Measurements from ENCODE around the gene HCN3.
A peak's percentile ranks its signal among the peaks of the same experiment; 100 is the strongest.
"Not testable (repeated sequence)": the region's sequence is repeated elsewhere in the genome, so short reads cannot be mapped to it uniquely, and the experiment has no call there.

Gene HCN3

DNA sequence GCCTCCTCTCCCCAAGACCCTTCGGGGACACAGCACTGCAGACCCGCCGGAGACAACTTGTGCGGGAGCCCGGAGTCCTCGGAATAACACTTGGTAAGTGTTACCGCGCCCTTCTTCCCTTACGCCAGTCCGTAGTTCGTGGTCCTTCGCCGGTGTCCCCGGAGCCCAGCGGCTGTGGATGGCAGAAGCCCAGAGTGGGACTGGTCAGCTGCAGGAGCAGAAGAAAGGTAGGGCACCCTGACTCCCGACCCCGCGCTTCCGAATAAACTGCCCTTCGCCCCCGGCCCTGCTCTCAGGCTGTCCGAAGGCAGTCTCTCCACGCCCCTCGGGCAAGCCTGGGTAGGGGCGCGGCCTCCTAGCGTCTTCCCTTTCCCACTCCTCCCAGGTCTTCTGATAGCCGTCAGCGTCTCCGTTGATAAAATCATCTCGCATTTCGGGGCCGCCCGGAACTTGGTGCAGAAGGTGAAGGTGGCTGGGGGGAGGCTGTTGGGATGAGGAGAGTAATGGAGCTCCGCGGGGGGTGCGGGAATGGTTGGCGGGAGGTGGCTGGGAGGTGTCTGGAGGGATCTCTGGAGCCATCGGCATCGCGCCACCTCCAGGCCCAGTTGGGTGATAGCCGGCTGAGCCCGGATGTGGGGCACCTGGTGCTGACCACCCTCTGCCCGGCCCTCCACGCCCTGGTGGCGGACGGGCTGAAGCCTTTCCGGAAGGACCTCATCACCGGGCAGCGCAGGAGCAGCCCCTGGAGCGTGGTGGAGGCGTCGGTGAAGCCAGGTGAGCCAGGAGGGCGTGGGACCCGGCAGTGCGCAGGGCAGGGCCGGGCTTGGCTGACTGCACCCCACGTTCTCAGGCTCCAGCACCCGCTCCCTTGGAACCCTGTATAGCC is 47.7 kb downstream of the HCN3 start:
- peak overlapping the region; percentile 79 for H3K27ac Mint-ChIP-seq
- H3K36me3 Mint-ChIP-seq, result peaks cover 14% of the 10 kb centered on the region

DNA sequence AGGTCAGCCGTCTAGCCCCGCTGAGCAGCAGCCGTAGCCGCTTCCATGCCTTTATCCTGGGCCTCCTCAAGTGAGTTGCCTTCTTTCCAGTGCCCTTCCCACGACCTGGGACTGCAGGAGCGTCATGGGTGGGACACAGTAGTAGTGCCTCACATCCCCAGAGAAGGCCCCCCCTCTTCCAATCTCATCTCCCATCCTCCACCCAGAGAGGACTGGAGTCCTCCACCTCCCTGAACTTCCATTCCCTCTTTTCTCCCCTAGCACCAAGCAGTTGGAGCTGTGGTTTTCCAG is 48.3 kb downstream of the HCN3 start:
- H3K4me1 Mint-ChIP-seq, result peaks cover 34% of the 10 kb centered on the region
- H3K36me3 Mint-ChIP-seq, result peaks cover 10% of the 10 kb centered on the region
- no peak overlapping the region for H3K4me3 Mint-ChIP-seq
- peak overlapping the region; percentile 79 for H3K27ac Mint-ChIP-seq
- no peaks in the 10 kb centered on the region for H3K9me3 Mint-ChIP-seq
- ATAC-seq, result no peak
- no peaks in the 10 kb centered on the region for H3K27me3 Mint-ChIP-seq

More for the DNA sequence above, 47.7 kb downstream of the HCN3 start:
- Mint-ChIP-seq H3K27me3 (no peaks in the 10 kb centered on the region), H3K4me1 (peaks cover 40% of the 10 kb centered on the region), H3K4me3 (peak overlapping the region; percentile 84), H3K9me3 (no peaks in the 10 kb centered on the region)
- peak; percentile 0 for ATAC-seq

DNA sequence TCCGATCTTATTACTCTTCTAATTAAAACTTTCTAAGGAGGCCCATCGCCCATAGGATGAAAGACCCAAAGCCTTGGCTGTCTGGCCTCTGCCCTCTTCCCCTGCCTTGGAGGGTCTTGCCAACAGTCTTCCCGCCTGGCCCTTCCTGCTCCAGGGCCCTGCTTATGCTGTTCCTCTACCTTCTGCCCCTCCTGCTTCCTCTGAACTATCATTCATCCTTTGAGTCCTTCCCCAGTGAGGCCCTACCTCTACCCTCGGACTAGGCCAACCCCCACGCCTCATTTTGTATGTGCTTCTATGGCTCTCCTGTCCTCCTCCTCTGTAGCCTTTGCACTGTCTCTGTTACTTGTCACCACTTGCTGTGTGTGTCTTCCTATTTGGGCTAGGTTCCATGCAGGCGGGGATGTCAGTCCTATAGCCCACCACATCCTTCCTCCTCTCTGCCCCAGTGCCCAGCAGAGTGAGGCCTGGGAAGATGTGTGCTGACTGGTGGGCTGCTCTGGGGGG is 48.8 kb downstream of the HCN3 start:
- peak overlapping the region; percentile 21 for H3K4me3 Mint-ChIP-seq
- H3K27ac Mint-ChIP-seq, result peak overlapping the region; percentile 4
- H3K9me3 Mint-ChIP-seq, result no peaks in the 10 kb centered on the region
- ATAC-seq, result no peak
- H3K4me1 Mint-ChIP-seq, result peaks cover 28% of the 10 kb centered on the region
- no peaks in the 10 kb centered on the region for H3K27me3 Mint-ChIP-seq
- H3K36me3 Mint-ChIP-seq, result peaks cover 13% of the 10 kb centered on the region

DNA sequence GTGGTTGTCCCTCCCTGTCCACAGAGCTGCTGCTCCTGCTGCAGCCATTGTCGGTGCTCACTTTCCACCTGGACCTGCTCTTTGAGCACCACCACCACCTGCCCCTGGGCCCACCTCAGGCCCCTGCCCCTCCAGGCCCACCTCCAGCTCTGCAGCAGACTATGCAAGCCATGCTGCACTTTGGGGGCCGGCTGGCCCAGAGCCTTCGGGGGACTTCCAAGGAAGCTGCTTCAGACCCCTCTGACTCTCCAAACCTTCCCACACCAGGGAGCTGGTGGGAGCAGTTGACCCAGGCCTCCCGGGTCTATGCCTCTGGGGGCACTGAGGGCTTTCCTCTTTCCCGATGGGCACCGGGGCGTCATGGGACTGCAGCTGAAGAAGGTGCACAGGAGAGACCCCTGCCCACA is 49.4 kb downstream of the HCN3 start:
- no peak overlapping the region for H3K4me3 Mint-ChIP-seq
- no peaks in the 10 kb centered on the region for H3K27me3 Mint-ChIP-seq
- no peak for ATAC-seq
- peaks cover 23% of the 10 kb centered on the region for H3K4me1 Mint-ChIP-seq
- no peak overlapping the region for H3K27ac Mint-ChIP-seq
- no peaks in the 10 kb centered on the region for H3K9me3 Mint-ChIP-seq
- peaks cover 19% of the 10 kb centered on the region for H3K36me3 Mint-ChIP-seq

DNA sequence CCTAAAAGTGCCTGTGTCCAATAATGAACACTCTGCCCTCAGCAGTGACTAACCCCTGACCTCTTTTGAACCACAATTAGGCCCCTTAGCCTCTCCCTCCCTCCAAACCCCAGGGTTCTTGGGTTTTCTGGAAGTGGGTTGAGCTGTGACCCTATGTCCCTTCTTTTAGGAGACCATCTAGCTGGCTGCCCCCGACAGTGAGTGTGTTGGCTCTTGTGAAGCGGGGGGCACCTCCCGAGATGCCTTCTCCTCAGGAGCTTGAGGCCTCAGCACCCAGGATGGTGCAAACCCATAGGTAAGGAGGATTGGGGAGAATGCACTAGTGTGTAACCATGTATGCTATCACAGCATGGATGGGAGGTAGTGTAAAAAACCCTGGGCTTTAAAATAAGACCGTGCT is 50.7 kb downstream of the HCN3 start:
- Mint-ChIP-seq H3K4me1 (peaks cover 13% of the 10 kb centered on the region), H3K4me3 (no peak overlapping the region), H3K27ac (no peak overlapping the region), H3K27me3 (no peaks in the 10 kb centered on the region), H3K36me3 (peaks cover 20% of the 10 kb centered on the region), H3K9me3 (no peaks in the 10 kb centered on the region)
- ATAC-seq, result no peak

DNA sequence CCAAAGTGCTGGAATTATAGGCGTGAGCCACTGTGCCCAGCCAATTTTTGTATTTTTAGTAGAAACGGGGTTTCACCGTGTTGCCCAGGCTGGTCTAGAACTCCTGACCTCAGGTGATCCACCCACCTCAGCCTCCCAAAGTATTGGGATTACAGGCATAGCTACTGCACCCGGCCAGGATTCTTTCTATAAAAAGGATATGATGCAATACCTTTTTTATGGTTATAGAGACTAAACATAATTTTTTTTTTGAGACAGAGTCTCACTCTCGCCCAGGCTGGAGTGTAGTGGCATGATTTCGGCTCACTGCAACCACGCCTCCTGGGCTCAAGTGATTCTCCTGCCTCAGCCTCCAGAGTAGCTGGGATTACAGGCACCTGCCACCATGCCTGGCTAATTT is 51.6 kb downstream of the HCN3 start:
- H3K27ac Mint-ChIP-seq, result not testable (repeated sequence)

DNA sequence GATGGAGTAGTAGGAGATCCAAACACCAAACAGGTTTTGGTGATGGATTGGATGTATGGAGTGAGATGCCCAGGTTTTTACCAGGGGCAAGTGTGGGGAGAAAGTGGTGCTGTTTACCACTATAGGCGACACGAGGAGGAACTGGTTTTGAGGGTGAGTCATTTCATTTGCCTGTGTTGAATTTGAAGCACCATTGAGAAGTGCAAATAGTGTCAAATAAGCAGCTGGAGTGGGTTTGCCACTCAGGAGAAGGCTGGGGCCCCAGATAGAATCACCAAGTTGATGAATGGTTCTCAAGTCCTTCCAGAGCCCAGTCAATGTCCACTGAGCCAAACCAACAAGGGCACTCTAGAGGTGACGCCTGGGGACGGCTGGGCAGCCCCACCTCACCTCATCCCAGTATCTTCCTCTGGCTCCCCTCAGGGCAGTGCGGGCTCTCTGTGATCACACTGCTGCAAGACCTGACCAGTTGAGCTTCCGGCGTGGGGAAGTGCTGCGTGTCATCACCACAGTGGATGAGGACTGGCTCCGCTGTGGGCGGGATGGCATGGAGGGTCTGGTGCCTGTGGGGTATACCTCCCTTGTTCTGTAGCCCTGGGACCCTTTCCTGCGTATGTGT is 52.8 kb downstream of the HCN3 start:
- H3K9me3 Mint-ChIP-seq, result no peaks in the 10 kb centered on the region

More for the DNA sequence above, 51.6 kb downstream of the HCN3 start:
- not testable (repeated sequence) for H3K9me3 Mint-ChIP-seq, ATAC-seq, H3K27me3 Mint-ChIP-seq, H3K4me3 Mint-ChIP-seq
- Mint-ChIP-seq H3K4me1 (peaks cover 13% of the 10 kb centered on the region), H3K36me3 (peaks cover 26% of the 10 kb centered on the region)

DNA sequence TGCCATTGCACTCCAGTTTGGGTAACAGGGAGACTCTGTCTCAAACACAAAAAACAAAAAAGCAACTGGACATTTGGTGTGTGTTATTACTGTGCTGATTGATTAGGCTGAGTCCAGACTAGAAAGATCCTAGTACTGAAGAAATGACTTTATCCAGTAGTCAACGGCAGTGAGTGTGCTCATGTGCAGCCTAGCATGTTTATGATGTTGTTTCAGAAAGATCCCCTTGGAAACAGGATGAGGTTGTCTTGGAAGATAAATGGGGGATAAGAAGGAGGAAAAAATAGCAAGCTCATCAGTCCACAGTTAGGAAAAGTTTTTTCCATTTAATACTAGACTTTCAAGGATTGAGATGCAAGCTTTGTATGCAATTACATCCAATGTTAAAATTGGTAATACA is 57.7 kb downstream of the HCN3 start:
- Mint-ChIP-seq H3K4me3 (no peak overlapping the region), H3K9me3 (no peaks in the 10 kb centered on the region), H3K27ac (no peak overlapping the region), H3K36me3 (peaks cover 56% of the 10 kb centered on the region), H3K27me3 (no peaks in the 10 kb centered on the region), H3K4me1 (no peaks in the 10 kb centered on the region)
- ATAC-seq, result no peak

More for the DNA sequence above, 52.8 kb downstream of the HCN3 start:
- ATAC-seq, result no peak
- Mint-ChIP-seq H3K27me3 (no peaks in the 10 kb centered on the region), H3K4me3 (no peak overlapping the region), H3K27ac (peak overlapping the region; percentile 64), H3K36me3 (peaks cover 26% of the 10 kb centered on the region), H3K4me1 (peaks cover 9% of the 10 kb centered on the region)
